ENCODE results near the gene LYZL2.

LYZL2 gene

DNA sequence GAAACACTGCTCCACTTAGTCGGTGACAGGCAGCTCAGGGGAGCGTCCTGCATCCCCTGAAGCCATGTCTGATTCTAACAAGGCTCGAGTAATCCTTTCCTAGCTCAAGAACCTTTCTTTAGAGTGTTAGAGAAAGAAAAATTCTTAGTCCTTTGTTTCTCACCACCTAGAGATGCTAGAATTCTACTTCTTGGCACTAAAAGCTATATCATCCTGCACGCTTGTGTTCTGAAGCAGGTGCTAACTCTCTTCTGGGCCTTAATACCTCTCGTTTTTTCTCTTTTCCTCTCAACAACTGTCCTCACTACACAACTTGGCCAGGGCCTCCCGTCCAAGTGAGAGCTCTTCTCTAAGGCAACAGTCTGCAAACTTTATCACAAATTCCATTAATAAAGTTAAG, at the start of gene LYZL2:
TSS of gene LYZL2 (minus strand) at position 101 of the 400 bp plus-strand sequence. CDS start 2,838 bp downstream, outside the sequence.
- no peak for TF ChIP-seq TCF12 (IDR thresholded peaks at IDR 0.05; ENCODE audit: low read depth)
- TF ChIP-seq, protein P1, sequence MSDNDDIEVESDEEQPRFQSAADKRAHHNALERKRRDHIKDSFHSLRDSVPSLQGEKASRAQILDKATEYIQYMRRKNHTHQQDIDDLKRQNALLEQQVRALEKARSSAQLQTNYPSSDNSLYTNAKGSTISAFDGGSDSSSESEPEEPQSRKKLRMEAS (IDR thresholded peaks at IDR 0.05): no peak
- TF ChIP-seq, protein P2, sequence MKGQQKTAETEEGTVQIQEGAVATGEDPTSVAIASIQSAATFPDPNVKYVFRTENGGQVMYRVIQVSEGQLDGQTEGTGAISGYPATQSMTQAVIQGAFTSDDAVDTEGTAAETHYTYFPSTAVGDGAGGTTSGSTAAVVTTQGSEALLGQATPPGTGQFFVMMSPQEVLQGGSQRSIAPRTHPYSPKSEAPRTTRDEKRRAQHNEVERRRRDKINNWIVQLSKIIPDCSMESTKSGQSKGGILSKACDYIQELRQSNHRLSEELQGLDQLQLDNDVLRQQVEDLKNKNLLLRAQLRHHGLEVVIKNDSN (IDR thresholded peaks at IDR 0.05): no peak
- no peak for TF ChIP-seq TAF1 (IDR thresholded peaks at IDR 0.05; ENCODE audit: low read depth)
- no peak for TF ChIP-seq CREB1 (IDR thresholded peaks at IDR 0.05; ENCODE audit: low read depth)
- no peak for TF ChIP-seq ZBTB7A (IDR thresholded peaks at IDR 0.05; ENCODE audit: low read depth)
- TF ChIP-seq TEAD4 (IDR thresholded peaks at IDR 0.05): no peak
- TF ChIP-seq EP300 (IDR thresholded peaks at IDR 0.05; ENCODE audit: borderline replicate concordance): no peak
- TF ChIP-seq EGR1 (IDR thresholded peaks at IDR 0.05): no peak
- TF ChIP-seq CEBPB (IDR thresholded peaks at IDR 0.05): no peak
- no peak for TF ChIP-seq YY1 (IDR thresholded peaks at IDR 0.05; ENCODE audit: low read depth)
- no peak for TF ChIP-seq FOXM1 (IDR thresholded peaks at IDR 0.05; ENCODE audit: borderline replicate concordance, low read depth)
- no peak for TF ChIP-seq NFIC (IDR thresholded peaks at IDR 0.05)
- TF ChIP-seq, protein P3, sequence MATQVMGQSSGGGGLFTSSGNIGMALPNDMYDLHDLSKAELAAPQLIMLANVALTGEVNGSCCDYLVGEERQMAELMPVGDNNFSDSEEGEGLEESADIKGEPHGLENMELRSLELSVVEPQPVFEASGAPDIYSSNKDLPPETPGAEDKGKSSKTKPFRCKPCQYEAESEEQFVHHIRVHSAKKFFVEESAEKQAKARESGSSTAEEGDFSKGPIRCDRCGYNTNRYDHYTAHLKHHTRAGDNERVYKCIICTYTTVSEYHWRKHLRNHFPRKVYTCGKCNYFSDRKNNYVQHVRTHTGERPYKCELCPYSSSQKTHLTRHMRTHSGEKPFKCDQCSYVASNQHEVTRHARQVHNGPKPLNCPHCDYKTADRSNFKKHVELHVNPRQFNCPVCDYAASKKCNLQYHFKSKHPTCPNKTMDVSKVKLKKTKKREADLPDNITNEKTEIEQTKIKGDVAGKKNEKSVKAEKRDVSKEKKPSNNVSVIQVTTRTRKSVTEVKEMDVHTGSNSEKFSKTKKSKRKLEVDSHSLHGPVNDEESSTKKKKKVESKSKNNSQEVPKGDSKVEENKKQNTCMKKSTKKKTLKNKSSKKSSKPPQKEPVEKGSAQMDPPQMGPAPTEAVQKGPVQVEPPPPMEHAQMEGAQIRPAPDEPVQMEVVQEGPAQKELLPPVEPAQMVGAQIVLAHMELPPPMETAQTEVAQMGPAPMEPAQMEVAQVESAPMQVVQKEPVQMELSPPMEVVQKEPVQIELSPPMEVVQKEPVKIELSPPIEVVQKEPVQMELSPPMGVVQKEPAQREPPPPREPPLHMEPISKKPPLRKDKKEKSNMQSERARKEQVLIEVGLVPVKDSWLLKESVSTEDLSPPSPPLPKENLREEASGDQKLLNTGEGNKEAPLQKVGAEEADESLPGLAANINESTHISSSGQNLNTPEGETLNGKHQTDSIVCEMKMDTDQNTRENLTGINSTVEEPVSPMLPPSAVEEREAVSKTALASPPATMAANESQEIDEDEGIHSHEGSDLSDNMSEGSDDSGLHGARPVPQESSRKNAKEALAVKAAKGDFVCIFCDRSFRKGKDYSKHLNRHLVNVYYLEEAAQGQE (IDR thresholded peaks at IDR 0.05; ENCODE audit: low read depth): no peak
- no peak for TF ChIP-seq RAD21 (IDR thresholded peaks at IDR 0.05; ENCODE audit: low read depth)

DNA sequence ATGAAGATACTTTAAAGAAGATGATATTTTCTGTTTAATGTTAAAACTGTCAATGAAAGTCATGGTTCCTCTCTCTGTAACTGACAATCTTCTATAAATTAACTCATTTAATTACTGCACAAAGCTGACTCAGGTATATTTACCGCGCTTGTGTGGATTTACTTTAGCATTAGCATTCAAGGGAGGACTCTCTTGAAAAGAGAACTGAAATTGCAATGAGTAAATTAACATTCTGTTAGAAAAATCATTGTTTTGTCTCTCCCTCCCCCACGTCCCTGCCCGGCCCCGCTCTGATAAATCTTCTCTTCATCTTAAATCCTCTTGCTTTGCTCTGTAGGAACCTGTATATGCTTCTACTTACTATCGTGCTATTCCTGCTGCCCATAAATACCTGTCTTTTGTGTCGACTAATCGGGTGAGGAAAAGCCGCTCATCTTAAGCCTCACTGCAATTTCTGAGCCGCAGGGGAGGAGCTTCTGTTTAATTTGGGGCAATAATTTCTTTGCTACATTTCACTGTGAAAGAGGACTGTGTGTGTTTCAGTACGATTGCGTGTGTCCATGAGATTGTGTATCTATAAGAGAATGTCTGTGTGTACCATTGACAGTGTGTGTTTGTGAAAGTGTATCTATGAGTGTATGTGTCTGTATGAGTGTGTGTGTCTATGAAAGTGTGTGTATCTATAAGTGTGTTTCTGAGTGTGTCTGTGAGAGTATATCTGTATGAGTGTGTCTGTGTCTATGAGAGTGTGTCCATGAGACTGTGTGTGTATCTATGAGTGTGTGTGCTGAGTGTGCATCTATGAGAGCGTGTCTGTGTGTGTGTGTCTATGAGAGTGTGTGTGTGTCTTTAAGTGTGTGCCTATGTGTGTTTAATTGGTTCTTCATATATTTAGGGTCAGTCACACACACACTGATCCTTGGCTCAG, 46.5 kb upstream of the LYZL2 start:
- no peak for TF ChIP-seq TEAD4 (IDR thresholded peaks at IDR 0.05)
- TF ChIP-seq YY1 (IDR thresholded peaks at IDR 0.05; ENCODE audit: low read depth): no peak
- TF ChIP-seq, protein P1 (IDR thresholded peaks at IDR 0.05): no peak
- no peak for TF ChIP-seq EGR1 (IDR thresholded peaks at IDR 0.05)
- TF ChIP-seq EP300 (IDR thresholded peaks at IDR 0.05; ENCODE audit: borderline replicate concordance): no peak
- TF ChIP-seq, protein P3 (IDR thresholded peaks at IDR 0.05; ENCODE audit: low read depth): no peak
- TF ChIP-seq TAF1 (IDR thresholded peaks at IDR 0.05; ENCODE audit: low read depth): no peak
- TF ChIP-seq, protein P2 (IDR thresholded peaks at IDR 0.05): no peak
- TF ChIP-seq ZBTB7A (IDR thresholded peaks at IDR 0.05; ENCODE audit: low read depth): no peak
- TF ChIP-seq CEBPB (IDR thresholded peaks at IDR 0.05): no peak
- no peak for TF ChIP-seq RAD21 (IDR thresholded peaks at IDR 0.05; ENCODE audit: low read depth)
- no peak for TF ChIP-seq TCF12 (IDR thresholded peaks at IDR 0.05; ENCODE audit: low read depth)
- no peak for TF ChIP-seq FOXM1 (IDR thresholded peaks at IDR 0.05; ENCODE audit: borderline replicate concordance, low read depth)
- TF ChIP-seq CREB1 (IDR thresholded peaks at IDR 0.05; ENCODE audit: low read depth): no peak
- no peak for TF ChIP-seq NFIC (IDR thresholded peaks at IDR 0.05)

DNA sequence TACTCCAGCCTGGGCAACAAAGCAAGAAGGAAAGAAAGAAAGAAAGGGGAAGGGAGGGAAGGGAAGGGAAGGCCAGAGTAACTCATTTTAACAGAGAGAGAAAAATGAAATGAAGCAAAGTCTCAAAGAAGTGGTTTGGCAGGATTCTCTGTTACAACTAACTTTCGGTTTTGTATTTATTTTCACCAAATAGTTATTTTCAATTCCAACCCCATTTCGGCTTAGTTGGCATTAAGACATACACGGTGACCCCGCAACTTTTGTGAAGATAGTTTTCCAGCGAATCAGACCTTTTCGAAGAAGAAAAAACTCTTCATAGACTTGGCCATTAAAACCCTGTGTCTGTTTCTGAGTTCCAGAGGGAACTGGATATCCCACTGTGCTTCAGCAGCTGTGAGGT, 45.2 kb upstream of the LYZL2 start:
- TF ChIP-seq EP300 (IDR thresholded peaks at IDR 0.05; ENCODE audit: borderline replicate concordance): no peak

DNA sequence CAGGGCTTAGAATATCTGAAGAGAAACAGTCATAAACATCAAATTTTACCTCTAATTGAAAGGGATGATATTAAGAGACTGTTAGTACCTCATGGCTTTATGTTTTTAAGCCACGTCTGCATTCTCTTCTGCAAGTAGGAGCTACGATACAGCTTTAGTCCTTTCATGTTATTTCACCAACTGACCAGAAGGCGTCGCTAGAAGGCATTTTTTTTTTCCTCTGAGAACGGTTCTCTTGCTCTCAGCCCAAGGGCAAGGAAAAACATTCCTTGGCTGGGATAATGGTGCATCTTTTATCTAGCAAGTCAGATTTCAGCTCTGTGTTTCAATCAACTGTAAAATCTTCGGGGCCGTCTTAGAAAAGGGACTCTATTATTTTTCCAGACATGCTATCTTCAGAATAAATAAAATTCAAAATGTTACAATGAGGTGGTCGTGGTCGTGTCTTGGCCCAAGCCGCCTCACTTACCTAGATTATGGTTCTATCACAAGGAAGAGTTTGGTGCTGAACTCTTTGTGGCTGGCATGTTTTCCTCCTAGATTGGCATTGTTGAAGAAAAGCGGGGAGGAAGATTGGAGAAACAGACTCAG, 41.6 kb upstream of the LYZL2 start:
- TF ChIP-seq, protein P2 (IDR thresholded peaks at IDR 0.05): no peak
- TF ChIP-seq RAD21 (IDR thresholded peaks at IDR 0.05; ENCODE audit: low read depth): peak; percentile 61

DNA sequence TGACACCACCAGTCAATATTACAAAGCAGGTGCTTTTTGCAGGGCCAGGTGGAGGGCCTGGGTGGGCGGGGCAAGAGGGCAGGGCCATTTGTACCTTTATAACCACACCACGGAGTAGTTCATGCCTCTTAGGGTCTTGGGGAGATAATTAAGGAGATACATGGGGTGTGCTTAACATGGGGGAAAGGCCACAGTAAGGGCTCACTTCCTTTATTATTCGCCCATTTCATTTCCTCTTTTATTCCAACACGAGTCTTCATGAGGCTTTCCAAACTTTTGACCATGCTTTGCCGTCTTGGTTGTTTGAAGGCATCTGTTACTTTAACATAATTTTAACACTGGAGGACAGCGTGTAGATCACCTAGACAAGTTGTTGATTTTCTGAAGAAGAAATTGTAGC, 33.3 kb upstream of the LYZL2 start:
- no peak for TF ChIP-seq RAD21 (IDR thresholded peaks at IDR 0.05; ENCODE audit: low read depth)
- no peak for TF ChIP-seq ZBTB7A (IDR thresholded peaks at IDR 0.05; ENCODE audit: low read depth)
- no peak for TF ChIP-seq EGR1 (IDR thresholded peaks at IDR 0.05)
- TF ChIP-seq, protein P2 (IDR thresholded peaks at IDR 0.05): no peak
- no peak for TF ChIP-seq NFIC (IDR thresholded peaks at IDR 0.05)
- TF ChIP-seq EP300 (IDR thresholded peaks at IDR 0.05; ENCODE audit: borderline replicate concordance): no peak
- TF ChIP-seq, protein P3 (IDR thresholded peaks at IDR 0.05; ENCODE audit: low read depth): no peak
